Measurements from ENCODE around the gene MZT2B.
"Not testable (repeated sequence)": the region's sequence is repeated elsewhere in the genome, so short reads cannot be mapped to it uniquely, and the experiment has no call there.

MZT2B gene

DNA sequence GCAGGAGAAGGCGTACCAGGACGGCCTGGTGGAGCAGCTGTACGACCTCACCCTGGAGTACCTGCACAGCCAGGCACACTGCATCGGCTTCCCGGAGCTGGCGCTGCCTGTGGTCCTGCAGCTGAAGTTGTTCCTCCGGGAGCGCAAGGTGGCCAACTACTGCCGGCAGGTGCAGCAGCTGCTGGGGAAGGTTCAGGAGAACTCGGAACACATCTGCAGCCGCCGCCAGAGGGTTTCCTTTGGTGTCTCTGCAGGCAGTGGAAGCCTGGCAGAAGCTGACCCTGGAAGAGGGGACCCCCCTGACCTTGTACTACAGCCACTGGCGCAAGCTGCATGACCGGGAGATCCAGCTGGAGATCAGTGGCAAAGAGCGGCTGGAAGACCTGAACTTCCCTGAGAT is 48.8 kb downstream of the MZT2B start:
- H3K4me3 ChIP-seq (replicated peaks; ENCODE audit: low read depth, low read length); DNase-seq (ENCODE audit: extremely low read depth, low read depth): not testable (repeated sequence)

DNA sequence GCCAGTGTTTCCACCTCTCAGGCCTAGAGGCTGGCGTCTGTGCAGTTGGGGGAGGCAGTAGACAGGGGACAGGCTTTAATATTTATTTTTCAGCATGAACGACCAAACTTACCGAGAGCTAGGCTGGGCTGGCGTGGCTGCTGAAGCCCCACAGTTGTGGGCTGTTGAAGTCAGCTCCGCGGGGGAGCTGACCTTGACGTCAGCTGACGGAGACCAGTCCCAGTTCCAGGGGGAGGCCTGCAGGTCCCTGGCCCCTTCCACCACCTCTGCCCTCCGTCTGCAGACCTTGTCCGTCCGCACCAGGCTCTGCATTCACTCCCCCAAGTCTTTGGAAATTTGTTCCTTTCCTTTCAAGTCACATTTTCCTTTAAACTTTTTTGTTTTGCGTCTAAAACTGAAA is 49.6 kb downstream of the MZT2B start:
- no peak for DNase-seq (ENCODE audit: extremely low read depth, low read depth)
- H3K4me3 ChIP-seq (replicated peaks; ENCODE audit: low read depth, low read length) = no peak overlapping the region
- TF ChIP-seq, protein P1, sequence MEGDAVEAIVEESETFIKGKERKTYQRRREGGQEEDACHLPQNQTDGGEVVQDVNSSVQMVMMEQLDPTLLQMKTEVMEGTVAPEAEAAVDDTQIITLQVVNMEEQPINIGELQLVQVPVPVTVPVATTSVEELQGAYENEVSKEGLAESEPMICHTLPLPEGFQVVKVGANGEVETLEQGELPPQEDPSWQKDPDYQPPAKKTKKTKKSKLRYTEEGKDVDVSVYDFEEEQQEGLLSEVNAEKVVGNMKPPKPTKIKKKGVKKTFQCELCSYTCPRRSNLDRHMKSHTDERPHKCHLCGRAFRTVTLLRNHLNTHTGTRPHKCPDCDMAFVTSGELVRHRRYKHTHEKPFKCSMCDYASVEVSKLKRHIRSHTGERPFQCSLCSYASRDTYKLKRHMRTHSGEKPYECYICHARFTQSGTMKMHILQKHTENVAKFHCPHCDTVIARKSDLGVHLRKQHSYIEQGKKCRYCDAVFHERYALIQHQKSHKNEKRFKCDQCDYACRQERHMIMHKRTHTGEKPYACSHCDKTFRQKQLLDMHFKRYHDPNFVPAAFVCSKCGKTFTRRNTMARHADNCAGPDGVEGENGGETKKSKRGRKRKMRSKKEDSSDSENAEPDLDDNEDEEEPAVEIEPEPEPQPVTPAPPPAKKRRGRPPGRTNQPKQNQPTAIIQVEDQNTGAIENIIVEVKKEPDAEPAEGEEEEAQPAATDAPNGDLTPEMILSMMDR (IDR thresholded peaks at IDR 0.05; ENCODE audit: low read depth, low read length, missing control alignments) = no peak

DNA sequence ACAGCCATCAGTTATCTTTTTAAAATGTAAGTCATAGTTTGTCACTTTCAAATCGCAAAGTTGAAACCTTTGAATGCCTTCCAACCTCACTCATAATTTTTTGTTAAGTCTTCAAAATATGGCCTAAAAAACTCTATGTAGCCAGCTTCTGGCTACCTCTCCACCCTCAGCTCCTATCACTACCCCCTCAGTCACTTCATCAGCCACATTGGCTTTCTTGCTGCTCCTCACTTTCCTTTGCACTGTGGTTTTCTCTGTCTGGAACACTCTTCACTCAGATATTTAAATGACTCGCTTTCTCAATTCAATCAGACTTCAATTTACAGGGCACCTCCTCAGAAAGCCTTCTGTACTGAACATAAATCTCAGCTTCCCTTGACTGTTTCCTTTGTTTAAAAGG is 51.0 kb downstream of the MZT2B start:
- DNase-seq (ENCODE audit: extremely low read depth, low read depth); H3K4me3 ChIP-seq (replicated peaks; ENCODE audit: low read depth, low read length): not testable (repeated sequence)

DNA sequence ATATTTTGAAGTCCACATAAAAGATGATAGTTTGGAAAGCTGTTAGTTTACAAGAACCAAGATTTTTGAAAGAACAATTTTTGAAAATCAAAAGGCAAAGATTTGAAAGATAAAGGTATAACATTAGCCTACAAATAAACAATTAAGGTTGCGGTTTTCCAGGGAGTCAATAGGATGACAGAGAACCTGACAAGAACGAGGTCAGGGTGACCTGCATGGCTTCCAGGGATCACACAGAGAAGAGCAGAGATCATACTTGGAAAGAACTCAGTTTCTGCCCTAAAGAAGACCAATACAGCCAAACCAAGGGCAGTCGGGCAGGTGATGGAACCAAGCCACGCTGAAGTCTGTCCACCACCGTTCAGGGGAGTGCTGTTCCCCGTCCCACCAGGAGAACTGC is 57.5 kb downstream of the MZT2B start:
- not testable (repeated sequence) for H3K4me3 ChIP-seq (replicated peaks; ENCODE audit: low read depth, low read length); DNase-seq (ENCODE audit: extremely low read depth, low read depth)
